IPS-15b (cell line): ENCODE measurements around the gene TEAD4.

Experiments used
- H3K27me3 ChIP-seq: one replicate; pipeline ENCODE4 v1.6.1; 2013; ENCODE audit warnings: low read length; ENCODE audit not compliant: control insufficient read depth, insufficient read depth
- H3K36me3 ChIP-seq: one replicate; pipeline ENCODE4 v1.6.1; 2013; ENCODE audit warnings: low read length; ENCODE audit not compliant: control insufficient read depth, insufficient read depth
- H3K4me1 ChIP-seq: one replicate; pipeline ENCODE4 v1.6.1; 2013; ENCODE audit warnings: mild to moderate bottlenecking, low read length; ENCODE audit not compliant: control insufficient read depth, insufficient read depth
- H3K4me3 ChIP-seq: one replicate; pipeline ENCODE4 v1.5.1; 2013; ENCODE audit warnings: low read depth, low read length
- H3K9ac ChIP-seq: one replicate; pipeline ENCODE4 v1.6.1; 2013; ENCODE audit warnings: low read depth, mild to moderate bottlenecking, low read length
- H3K9me3 ChIP-seq: one replicate; pipeline ENCODE4 v1.6.1; 2013; ENCODE audit warnings: mild to moderate bottlenecking, low read length; ENCODE audit not compliant: control insufficient read depth, insufficient read depth

The TEAD4 gene

GRCh38 chr12:3035815-3036702 is 76.9 kb downstream of the TEAD4 start:
- Histone ChIP-seq H3K9ac (no peak overlapping the region), H3K4me1 (peaks cover 2% of the 10 kb centered on the region)

GRCh38 chr12:3036901-3037600 is 77.9 kb downstream of the TEAD4 start:
- Histone ChIP-seq H3K27me3 (no peaks in the 10 kb centered on the region), H3K36me3 (peaks cover 47% of the 10 kb centered on the region), H3K9ac (no peak overlapping the region), H3K4me1 (peaks cover 2% of the 10 kb centered on the region), H3K4me3 (no peak overlapping the region), H3K9me3 (no peaks in the 10 kb centered on the region)

More at GRCh38 chr12:3035815-3036702, 76.9 kb downstream of the TEAD4 start:
- H3K4me3 ChIP-seq = no peak overlapping the region
- peaks cover 48% of the 10 kb centered on the region for H3K36me3 ChIP-seq
- no peaks in the 10 kb centered on the region for H3K27me3 ChIP-seq
- H3K9me3 ChIP-seq = no peaks in the 10 kb centered on the region

- H3K9ac ChIP-seq = no peak overlapping the region
- H3K36me3 ChIP-seq = peaks cover 52% of the 10 kb centered on the region
- H3K4me1 ChIP-seq = peaks cover 2% of the 10 kb centered on the region
- no peak overlapping the region for H3K4me3 ChIP-seq
- H3K27me3 ChIP-seq = no peaks in the 10 kb centered on the region
- H3K9me3 ChIP-seq = no peaks in the 10 kb centered on the region
These were observed 79.0 kb downstream of the TEAD4 start for GRCh38 chr12:3038166-3038565.

GRCh38 chr12:3038926-3039510 is 79.8 kb downstream of the TEAD4 start:
- Histone ChIP-seq H3K4me1 (peaks cover under 1% of the 10 kb centered on the region), H3K4me3 (no peak overlapping the region), H3K36me3 (peaks cover 52% of the 10 kb centered on the region), H3K9me3 (no peaks in the 10 kb centered on the region), H3K27me3 (no peaks in the 10 kb centered on the region), H3K9ac (no peak overlapping the region)

GRCh38 chr12:3040026-3040656 is 80.9 kb downstream of the TEAD4 start:
- no peaks in the 10 kb centered on the region for H3K9me3 ChIP-seq
- H3K4me3 ChIP-seq = no peak overlapping the region
- H3K36me3 ChIP-seq = peaks cover 52% of the 10 kb centered on the region
- H3K9ac ChIP-seq = no peak overlapping the region
- H3K4me1 ChIP-seq = no peaks in the 10 kb centered on the region
- H3K27me3 ChIP-seq = no peaks in the 10 kb centered on the region

- Histone ChIP-seq H3K4me1 (no peaks in the 10 kb centered on the region), H3K9me3 (no peaks in the 10 kb centered on the region), H3K9ac (no peak overlapping the region), H3K36me3 (peaks cover 52% of the 10 kb centered on the region), H3K27me3 (no peaks in the 10 kb centered on the region), H3K4me3 (no peak overlapping the region)
These were observed 81.7 kb downstream of the TEAD4 start for GRCh38 chr12:3040663-3041544.

- peaks cover 52% of the 10 kb centered on the region for H3K36me3 ChIP-seq
- no peaks in the 10 kb centered on the region for H3K27me3 ChIP-seq
- no peak overlapping the region for H3K4me3 ChIP-seq
- H3K4me1 ChIP-seq = no peaks in the 10 kb centered on the region
- no peaks in the 10 kb centered on the region for H3K9me3 ChIP-seq
- H3K9ac ChIP-seq = no peak overlapping the region
These were observed 82.5 kb downstream of the TEAD4 start for GRCh38 chr12:3041558-3042164.

GRCh38 chr12:3042394-3042793 is 83.2 kb downstream of the TEAD4 start:
- Histone ChIP-seq H3K4me1 (no peaks in the 10 kb centered on the region), H3K9ac (no peak overlapping the region), H3K4me3 (no peak overlapping the region), H3K27me3 (no peaks in the 10 kb centered on the region), H3K9me3 (no peaks in the 10 kb centered on the region), H3K36me3 (peaks cover 47% of the 10 kb centered on the region)

GRCh38 chr12:3042826-3043225 is 83.6 kb downstream of the TEAD4 start:
- Histone ChIP-seq H3K27me3 (no peaks in the 10 kb centered on the region), H3K4me1 (no peaks in the 10 kb centered on the region), H3K36me3 (peaks cover 45% of the 10 kb centered on the region), H3K9ac (no peak overlapping the region), H3K9me3 (no peaks in the 10 kb centered on the region), H3K4me3 (no peak overlapping the region)

- Histone ChIP-seq H3K4me3 (no peak overlapping the region), H3K27me3 (no peaks in the 10 kb centered on the region), H3K4me1 (no peaks in the 10 kb centered on the region), H3K9ac (no peak overlapping the region), H3K9me3 (no peaks in the 10 kb centered on the region), H3K36me3 (peaks cover 40% of the 10 kb centered on the region)
These were observed 84.2 kb downstream of the TEAD4 start for GRCh38 chr12:3043406-3043805.
